Measurements from ENCODE around the gene WWOX. TPM values are rescaled to one million over a fixed set of nuclear protein-coding genes. Genes with fewer than 3 reads are reported as not detected.

Gene WWOX
- total RNA-seq, 1 experiment from 2014 or later, result 28.3 TPM

GRCh38 chr16:78884204-78884603 lies 784.8 kb downstream of the WWOX start:
- H3K79me2 ChIP-seq (ENCODE audit: low read length), result no peaks in the 10 kb centered on the region
- H3K4me3 ChIP-seq (ENCODE audit: low read length), result no peak overlapping the region
- H2AFZ ChIP-seq (ENCODE audit: low read length), result no peak overlapping the region
- ChIA-PET CTCF (no interaction called here), POLR2A (ENCODE audit: unreplicated experiment) (no interaction called here)
- H3K36me3 ChIP-seq (ENCODE audit: low read depth, low read length), result no peaks in the 10 kb centered on the region
- no peaks in the 10 kb centered on the region for H3K4me1 ChIP-seq (ENCODE audit: insufficient read depth, low read length)
- H3K9me2 ChIP-seq (replicated peaks; ENCODE audit: low read length), result no peaks in the 10 kb centered on the region
- DNase-seq (no peak), ATAC-seq (no peak)
- no peaks in the 10 kb centered on the region for H3K27me3 ChIP-seq (ENCODE audit: low read length)
- no peak overlapping the region for H3K4me2 ChIP-seq (ENCODE audit: low read length)
- H3F3A ChIP-seq (ENCODE audit: low read length, unreplicated experiment), result no peaks in the 10 kb centered on the region
- TF ChIP-seq CTCF (conservative IDR thresholded peaks at IDR 0.05; ENCODE audit: low read depth, low read length) (no peak), EZH2phosphoT487 (IDR thresholded peaks at IDR 0.05; ENCODE audit: borderline replicate concordance, low read length) (no peak), EZH2 (IDR thresholded peaks at IDR 0.05; ENCODE audit: low read length, unreplicated experiment) (no peak)
- no peak overlapping the region for H3K27ac ChIP-seq (ENCODE audit: low read length)
- H4K20me1 ChIP-seq (ENCODE audit: low read length), result no peaks in the 10 kb centered on the region
- H3K9ac ChIP-seq (ENCODE audit: low read length), result no peak overlapping the region
- no peaks in the 10 kb centered on the region for H3K9me3 ChIP-seq (ENCODE audit: low read length)
- BruUV-seq (replicated peaks), result no TSS peak
- intact Hi-C loops (cut with micrococcal nuclease), result no loop called here

- CTCF ChIA-PET, result no interaction called here
Measured at GRCh38 chr16:78889346-78889745, 789.9 kb downstream of the WWOX start.

More at GRCh38 chr16:78889346-78889745, 789.9 kb downstream of the WWOX start:
- POLR2A ChIA-PET (ENCODE audit: unreplicated experiment), result no interaction called here
- Histone ChIP-seq H3K27me3 (ENCODE audit: low read length) (no peaks in the 10 kb centered on the region), H3K4me2 (ENCODE audit: low read length) (no peak overlapping the region), H3K9me3 (ENCODE audit: low read length) (no peaks in the 10 kb centered on the region), H3K4me3 (ENCODE audit: low read length) (no peak overlapping the region), H3K9ac (ENCODE audit: low read length) (no peak overlapping the region), H3K9me2 (replicated peaks; ENCODE audit: low read length) (no peaks in the 10 kb centered on the region), H4K20me1 (ENCODE audit: low read length) (no peaks in the 10 kb centered on the region), H3K27ac (ENCODE audit: low read length) (no peak overlapping the region), H3F3A (ENCODE audit: low read length, unreplicated experiment) (no peaks in the 10 kb centered on the region), H3K4me1 (ENCODE audit: insufficient read depth, low read length) (no peaks in the 10 kb centered on the region), H3K36me3 (ENCODE audit: low read depth, low read length) (no peaks in the 10 kb centered on the region), H3K79me2 (ENCODE audit: low read length) (no peaks in the 10 kb centered on the region), H2AFZ (ENCODE audit: low read length) (no peak overlapping the region)
- ATAC-seq (no peak), DNase-seq (no peak)
- TF ChIP-seq EZH2phosphoT487 (IDR thresholded peaks at IDR 0.05; ENCODE audit: borderline replicate concordance, low read length) (no peak), CTCF (conservative IDR thresholded peaks at IDR 0.05; ENCODE audit: low read depth, low read length) (no peak), EZH2 (IDR thresholded peaks at IDR 0.05; ENCODE audit: low read length, unreplicated experiment) (no peak)
- BruUV-seq (replicated peaks), result no TSS peak
- intact Hi-C loops (cut with micrococcal nuclease), result no loop called here
